CD4-positive, CD25-positive, alpha-beta regulatory T cell (primary cell): ENCODE results near the gene GRAP2. TPM values are rescaled to one million over a fixed set of nuclear protein-coding genes. Genes with fewer than 3 reads are reported as not detected.

Experiments
- ATAC-seq, 2 donors: fragments of 150-1000 bp; cut with Tn5 transposase; one replicate each; pipeline ENCODE4 v1.10.0; 2021; ENCODE audit warnings: low read depth in 2 of 2, moderate number of reproducible peaks in 2 of 2, moderate library complexity in 1 of 2
- DNase-seq, 3 donors: peaks; one replicate each; pipeline versions ENCODE4 v3.0.0 to v3.0.0-alpha.2; 2012 to 2022; ENCODE audit warnings: mixed read lengths in 1 of 3
- H3K27ac ChIP-seq: one replicate; pipeline ENCODE4 v1.7.0; 2013; ENCODE audit warnings: mild to moderate bottlenecking, low read length; ENCODE audit not compliant: insufficient read depth, poor library complexity, severe bottlenecking
- H3K27me3 ChIP-seq: one replicate; pipeline ENCODE4 v1.7.0; 2013; ENCODE audit warnings: low read length; ENCODE audit not compliant: control insufficient read depth, insufficient read depth
- H3K36me3 ChIP-seq: one replicate; pipeline ENCODE4 v1.7.0; 2013; ENCODE audit warnings: mild to moderate bottlenecking, low read length, moderate library complexity; ENCODE audit not compliant: control insufficient read depth, insufficient read depth
- H3K4me1 ChIP-seq: 2 replicates; pipeline ENCODE4 v1.7.0; 2013; ENCODE audit warnings: mild to moderate bottlenecking, low read length; ENCODE audit not compliant: insufficient read depth, control insufficient read depth, poor library complexity, severe bottlenecking
- H3K4me3 ChIP-seq: one replicate; pipeline ENCODE4 v1.7.0; 2013; ENCODE audit warnings: low read depth, mild to moderate bottlenecking, low read length, moderate library complexity
- H3K9me3 ChIP-seq, 2 experiments: 1 replicate in 1 of 2; 2 replicates in 1 of 2; pipeline ENCODE4 v1.7.0; 2013; ENCODE audit warnings: low read length in 2 of 2, mild to moderate bottlenecking in 1 of 2, moderate library complexity in 1 of 2; ENCODE audit not compliant: control insufficient read depth in 2 of 2
- H3K27ac Mint-ChIP-seq, 3 donors: one replicate each; pipeline ENCODE4 v1.8.0; 2020 to 2022; ENCODE audit warnings: mild to moderate bottlenecking in 3 of 3, mixed read lengths in 3 of 3, moderate library complexity in 2 of 3
- H3K27me3 Mint-ChIP-seq: one replicate; pipeline ENCODE4 v1.8.0; 2022; ENCODE audit warnings: mild to moderate bottlenecking, mixed read lengths
- H3K36me3 Mint-ChIP-seq: one replicate; pipeline ENCODE4 v1.8.0; 2020; ENCODE audit warnings: mixed read lengths
- H3K4me1 Mint-ChIP-seq, 4 donors: one replicate each; pipeline ENCODE4 v1.8.0; 2020 to 2022; ENCODE audit warnings: mixed read lengths in 4 of 4, mild to moderate bottlenecking in 1 of 4
- H3K4me3 Mint-ChIP-seq, 4 donors: one replicate each; pipeline ENCODE4 v1.8.0; 2020 to 2022; ENCODE audit warnings: mild to moderate bottlenecking in 4 of 4, mixed read lengths in 4 of 4, moderate library complexity in 3 of 4
- H3K9me3 Mint-ChIP-seq, 7 donors: one replicate each; pipeline ENCODE4 v1.8.0; 2020 to 2022; ENCODE audit warnings: mixed read lengths in 7 of 7, mild to moderate bottlenecking in 3 of 7, moderate library complexity in 2 of 7
- polyA plus RNA-seq, 4 donors: library from polyadenylated mRNA; unstranded; fragments of 300-500 nt; fragmentation: Illumina TruSeq; gene quantifications; one replicate each; pipeline ENCODE4 v1.2.3, GENCODE V29; 2021
- total RNA-seq: library from RNA; stranded (reverse); gene quantifications from one replicate; pipeline ENCODE4 v1.2.3, GENCODE V29; 2022

Gene GRAP2
- total and polyA plus RNA-seq, 5 donors from 2014 or later = 48.9 to 160 (median 55.3) TPM

GRCh38 chr22:39908136-39908535, 7.3 kb downstream of the GRAP2 start:
- H3K4me1 ChIP-seq = peaks cover 77% of the 10 kb centered on the region

GRCh38 chr22:39908737-39909136, 7.9 kb downstream of the GRAP2 start:
- no peaks in the 10 kb centered on the region for H3K27me3 ChIP-seq
- ATAC-seq = peak; percentile 48 to 61
- H3K4me1 ChIP-seq = peaks cover 83% of the 10 kb centered on the region
- peak in 2 of 3 donors; percentile 18 to 60 for DNase-seq
- H3K4me3 ChIP-seq = peak overlapping the region; percentile 98
- peaks cover 31 to 83% (median 62%) of the 10 kb centered on the region in 4 donors for H3K4me1 Mint-ChIP-seq
- H3K27me3 Mint-ChIP-seq = no peaks in the 10 kb centered on the region
- H3K9me3 ChIP-seq = no peaks in the 10 kb centered on the region
- peak overlapping the region; percentile 91 to 97 (median 95) for H3K27ac Mint-ChIP-seq
- H3K36me3 ChIP-seq = no peaks in the 10 kb centered on the region
- H3K9me3 Mint-ChIP-seq = peaks cover 0 to 9% (median 0%) of the 10 kb centered on the region in 7 donors
- H3K4me3 Mint-ChIP-seq = peak overlapping the region; percentile 91 to 99 (median 96)
- H3K27ac ChIP-seq = peak overlapping the region; percentile 83
- H3K36me3 Mint-ChIP-seq = peaks cover 36% of the 10 kb centered on the region

More at GRCh38 chr22:39908136-39908535, 7.3 kb downstream of the GRAP2 start:
- H3K27me3 Mint-ChIP-seq = no peaks in the 10 kb centered on the region
- peak overlapping the region; percentile 91 to 99 (median 96) for H3K4me3 Mint-ChIP-seq
- Histone ChIP-seq H3K27ac (peak overlapping the region; percentile 83), H3K9me3 (no peaks in the 10 kb centered on the region), H3K27me3 (no peaks in the 10 kb centered on the region), H3K4me3 (peak overlapping the region; percentile 98), H3K36me3 (no peaks in the 10 kb centered on the region)
- H3K36me3 Mint-ChIP-seq = peaks cover 36% of the 10 kb centered on the region
- peaks cover 30 to 77% (median 56%) of the 10 kb centered on the region in 4 donors for H3K4me1 Mint-ChIP-seq
- H3K27ac Mint-ChIP-seq = peak overlapping the region; percentile 91 to 97 (median 95)
- peaks cover 0 to 9% (median 0%) of the 10 kb centered on the region in 7 donors for H3K9me3 Mint-ChIP-seq
- DNase-seq (peak in 1 of 3 donors; percentile 17), ATAC-seq (no peak)

GRCh38 chr22:39910876-39911613, 10.2 kb downstream of the GRAP2 start:
- Histone ChIP-seq H3K9me3 (no peaks in the 10 kb centered on the region), H3K4me3 (peak overlapping the region; percentile 84), H3K27ac (peak overlapping the region; percentile 83), H3K36me3 (no peaks in the 10 kb centered on the region), H3K4me1 (peaks cover 96% of the 10 kb centered on the region), H3K27me3 (no peaks in the 10 kb centered on the region)
- H3K36me3 Mint-ChIP-seq = peaks cover 32% of the 10 kb centered on the region
- peak overlapping the region; percentile 78 to 99 (median 94) for H3K4me3 Mint-ChIP-seq
- H3K27me3 Mint-ChIP-seq = no peaks in the 10 kb centered on the region
- DNase-seq (peak in 1 of 3 donors; percentile 51), ATAC-seq (no peak)
- H3K4me1 Mint-ChIP-seq = peaks cover 44 to 94% (median 72%) of the 10 kb centered on the region in 4 donors
- H3K9me3 Mint-ChIP-seq = peaks cover 0 to 9% (median 0%) of the 10 kb centered on the region in 7 donors
- peak overlapping the region; percentile 80 to 93 (median 91) for H3K27ac Mint-ChIP-seq

- ATAC-seq (no peak), DNase-seq (no peak)
- Mint-ChIP-seq H3K27ac (peak overlapping the region; percentile 77 to 94 (median 91)), H3K36me3 (peaks cover 30% of the 10 kb centered on the region), H3K9me3 (peaks cover 0 to 9% (median 0%) of the 10 kb centered on the region in 7 donors), H3K27me3 (no peaks in the 10 kb centered on the region), H3K4me3 (peak overlapping the region; percentile 56 to 99 (median 86)), H3K4me1 (peaks cover 59 to 99% (median 81%) of the 10 kb centered on the region in 4 donors)
- Histone ChIP-seq H3K9me3 (no peaks in the 10 kb centered on the region), H3K27ac (peak overlapping the region; percentile 17), H3K4me3 (peak overlapping the region; percentile 63), H3K36me3 (no peaks in the 10 kb centered on the region), H3K27me3 (no peaks in the 10 kb centered on the region), H3K4me1 (peaks cover 97% of the 10 kb centered on the region)
Observed at GRCh38 chr22:39913321-39913720, 12.4 kb downstream of the GRAP2 start.

GRCh38 chr22:39913886-39914285, 13.0 kb downstream of the GRAP2 start:
- Histone ChIP-seq H3K27ac (peak overlapping the region; percentile 84), H3K27me3 (no peaks in the 10 kb centered on the region), H3K4me1 (peaks cover 97% of the 10 kb centered on the region), H3K9me3 (no peaks in the 10 kb centered on the region), H3K36me3 (no peaks in the 10 kb centered on the region), H3K4me3 (peak overlapping the region; percentile 63)
- Mint-ChIP-seq H3K36me3 (peaks cover 24% of the 10 kb centered on the region), H3K27me3 (no peaks in the 10 kb centered on the region), H3K4me1 (peaks cover 55 to 99% (median 78%) of the 10 kb centered on the region in 4 donors), H3K9me3 (peaks cover 0 to 9% (median 0%) of the 10 kb centered on the region in 7 donors), H3K27ac (peak overlapping the region; percentile 77 to 94 (median 91)), H3K4me3 (peak overlapping the region; percentile 56 to 99 (median 86))
- ATAC-seq (no peak), DNase-seq (no peak)

- Mint-ChIP-seq H3K27ac (peak overlapping the region; percentile 77 to 94 (median 91)), H3K27me3 (no peaks in the 10 kb centered on the region), H3K9me3 (peaks cover 0 to 7% (median 0%) of the 10 kb centered on the region in 7 donors), H3K36me3 (peaks cover 24% of the 10 kb centered on the region), H3K4me3 (peak overlapping the region; percentile 56 to 99 (median 75)), H3K4me1 (peaks cover 48 to 96% (median 75%) of the 10 kb centered on the region in 4 donors)
- Histone ChIP-seq H3K9me3 (no peaks in the 10 kb centered on the region), H3K36me3 (no peaks in the 10 kb centered on the region), H3K27ac (peak overlapping the region; percentile 84), H3K4me3 (peak overlapping the region; percentile 63), H3K27me3 (no peaks in the 10 kb centered on the region), H3K4me1 (peaks cover 97% of the 10 kb centered on the region)
- DNase-seq = no peak
- no peak for ATAC-seq
Observed at GRCh38 chr22:39914584-39914983, 13.7 kb downstream of the GRAP2 start.

GRCh38 chr22:39915295-39915726, 14.4 kb downstream of the GRAP2 start:
- no peaks in the 10 kb centered on the region for H3K9me3 ChIP-seq
- no peaks in the 10 kb centered on the region for H3K27me3 ChIP-seq
- peaks cover 97% of the 10 kb centered on the region for H3K4me1 ChIP-seq
- peak overlapping the region; percentile 84 for H3K27ac ChIP-seq
- no peaks in the 10 kb centered on the region for H3K36me3 ChIP-seq
- Mint-ChIP-seq H3K4me1 (peaks cover 43 to 96% (median 75%) of the 10 kb centered on the region in 4 donors), H3K36me3 (peaks cover 26% of the 10 kb centered on the region), H3K27ac (peak overlapping the region; percentile 85 to 92 (median 91)), H3K4me3 (peak overlapping the region; percentile 53 to 87 (median 58)), H3K9me3 (no peaks in the 10 kb centered on the region), H3K27me3 (no peaks in the 10 kb centered on the region)
- H3K4me3 ChIP-seq = peak overlapping the region; percentile 69
- DNase-seq (no peak), ATAC-seq (no peak)
